K562 (cell line): ENCODE data around the gene TRIM2. TPM values are rescaled to one million over a fixed set of nuclear protein-coding genes. Genes with fewer than 3 reads are reported as not detected.

Experiments
- ATAC-seq: fragments of 200-7000 bp; cut with Tn5 transposase; 3 replicates; pipeline ENCODE4 v1.9.1; 2020; ENCODE audit warnings: moderate library complexity
- BruUV-seq: library from RNA; stranded (reverse); fragments of 400-500 nt; replicated peaks from 2 replicates; lab custom pipeline; 2021; lab: Mats Ljungman, UMichigan
- CTCF ChIA-PET: fragments of 300-600 bp; formaldehyde crosslinking; extraction: SDS; loops from one replicate; lab custom pipeline; 2021; ENCODE audit warnings: low intra/inter-chr PET ratio; lab: Yijun Ruan, JAX
- POLR2A ChIA-PET: fragments of 300-600, 350-650 bp; sonication (Branson Sonifier 250); formaldehyde crosslinking; extraction: SDS; loops from one replicate; lab custom pipeline; 2021; ENCODE audit warnings: antibody characterized with exemption, inconsistent platforms; lab: Yijun Ruan, JAX
- DNase-seq, 4 experiments: peaks; one replicate each; pipeline versions ENCODE4 v3.0.0 to v3.0.0-alpha.2; 2011 to 2018; ENCODE audit warnings: low spot score in 3 of 4, mixed read lengths in 3 of 4; ENCODE audit errors: extremely low read depth in 1 of 4
- FAIRE-seq: peaks from 2 replicates; lab custom pipeline; 2011; peaks lifted over from hg19 to GRCh38; lab: Jason Lieb, UNC
- H2AFZ ChIP-seq: 2 replicates; pipeline ENCODE4 v1.6.0; 2011; ENCODE audit warnings: low read depth, low read length, control low read depth, inconsistent platforms
- H3K27ac ChIP-seq: fragments of 200-600 bp; 3 replicates; pipeline ENCODE4 v1.8.0; 2011; ENCODE audit warnings: low read depth, mild to moderate bottlenecking, control low read depth, inconsistent platforms, low read length, moderate library complexity, mixed read lengths; ENCODE audit errors: extremely low read depth
- H3K27me3 ChIP-seq, 2 experiments: fragments of 300-600 bp in 1 of 2; 2 replicates in 1 of 2; 3 replicates in 1 of 2; pipeline versions ENCODE4 v1.6.0 to v1.8.0; 2011; ENCODE audit warnings: inconsistent platforms in 2 of 2, low read length in 2 of 2, mild to moderate bottlenecking in 1 of 2, mixed read lengths in 1 of 2, moderate library complexity in 1 of 2; ENCODE audit not compliant: control insufficient read depth in 2 of 2, insufficient read depth in 2 of 2
- H3K36me3 ChIP-seq: fragments of 300-600 bp; 3 replicates; pipeline ENCODE4 v1.8.0; 2011; ENCODE audit warnings: mild to moderate bottlenecking, low read length, inconsistent platforms; ENCODE audit not compliant: control insufficient read depth, insufficient read depth
- H3K4me1 ChIP-seq, 2 experiments: fragments of 200-600 bp in 1 of 2; replicated peaks in 1 of 2; 2 replicates in 1 of 2; 3 replicates in 1 of 2; pipeline versions ENCODE4 v1.5.1 to v1.8.0; 2011; ENCODE audit warnings: inconsistent platforms in 2 of 2, low read length in 2 of 2, mild to moderate bottlenecking in 1 of 2, mixed read lengths in 1 of 2, moderate library complexity in 1 of 2; ENCODE audit not compliant: control insufficient read depth in 2 of 2, insufficient read depth in 2 of 2
- H3K4me2 ChIP-seq: 2 replicates; pipeline ENCODE4 v1.6.1; 2011; ENCODE audit warnings: low read length, control low read depth, inconsistent platforms, mixed read lengths; ENCODE audit not compliant: insufficient read depth
- H3K4me3 ChIP-seq: fragments of 200-600 bp; sonication (generic), shearing (Covaris generic); 2 replicates; pipeline ENCODE4 v1.5.1; 2016; ENCODE audit warnings: control low read depth, inconsistent platforms
- H3K79me2 ChIP-seq: fragments of 200-600 bp; 3 replicates; pipeline ENCODE4 v1.8.0; 2011; ENCODE audit warnings: low read length, inconsistent platforms; ENCODE audit not compliant: control insufficient read depth, insufficient read depth
- H3K9ac ChIP-seq, 2 experiments: 2 replicates each; pipeline versions ENCODE4 v1.6.0 to v1.6.1; 2011; ENCODE audit warnings: low read depth in 2 of 2, low read length in 2 of 2, control low read depth in 1 of 2, inconsistent platforms in 1 of 2, mild to moderate bottlenecking in 1 of 2, mixed read lengths in 1 of 2; ENCODE audit not compliant: insufficient read depth in 1 of 2
- H3K9me1 ChIP-seq: one replicate; pipeline ENCODE4 v1.6.0; 2011; ENCODE audit warnings: inconsistent platforms, mild to moderate bottlenecking, low read length, moderate library complexity; ENCODE audit not compliant: control insufficient read depth, insufficient read depth
- H3K9me3 ChIP-seq: replicated peaks from 2 replicates; pipeline ENCODE4 v1.5.1; 2011; ENCODE audit warnings: low read depth, low read length, inconsistent platforms; ENCODE audit not compliant: control insufficient read depth, insufficient read depth
- H4K20me1 ChIP-seq: replicated peaks from 2 replicates; pipeline ENCODE4 v1.6.1; 2011; ENCODE audit warnings: low read length, inconsistent platforms, mixed read lengths; ENCODE audit not compliant: control insufficient read depth, insufficient read depth
- SP1 ChIP-seq: sonication (generic); formaldehyde crosslinking; IDR thresholded peaks from 2 replicates; pipeline ENCODE4 v1.8.1; 2022; ENCODE audit warnings: mild to moderate bottlenecking, missing genetic modification reagents
- TBP ChIP-seq: optimal IDR thresholded peaks from 2 replicates; pipeline ENCODE3; 2011; ENCODE audit warnings: low read depth, low read length, improper control_type of control experiment
- ZC3H8 ChIP-seq: fragments of 450-650 bp; IDR thresholded peaks from 2 replicates; pipeline ENCODE4 v1.6.1; 2017
- ZNF592 ChIP-seq: fragments of 450-650 bp; IDR thresholded peaks from 2 replicates; pipeline ENCODE4 v1.6.1; 2017; ENCODE audit warnings: antibody characterized with exemption, mild to moderate bottlenecking
- in situ Hi-C: fragments of 300-500 bp; cut with MboI; formaldehyde crosslinking; loops from 4 replicates; pipeline ENCODE4 v1.15.0; 2018; ENCODE audit warnings: inconsistent platforms, mixed read lengths
- intact Hi-C: fragments of 100-400 bp; cut with micrococcal nuclease; formaldehyde crosslinking; loops from 2 replicates; pipeline ENCODE4 v1.14.2; 2022
- polyA plus RNA-seq, 8 experiments: library from polyadenylated mRNA; depleted of rRNA in 4 of 8; stranded (reverse) in 5 of 8; unstranded in 3 of 8; fragments of >200 nt; fragmentation: Nextera tagmentation in 2 of 8; fragmentation: Illumina TruSeq in 1 of 8; extraction: Ambion mirVana in 2 of 8; extraction: Trizol in 1 of 8; gene quantifications; 2 replicates each; pipeline versions ENCODE4 v1.2.1 to v1.2.3, GENCODE V29; 2011 to 2014; ENCODE audit warnings: inconsistent platforms in 1 of 8, missing spikeins in 1 of 8
- total RNA-seq, 7 experiments: library from RNA; depleted of rRNA in 6 of 7; stranded (reverse); fragments of >200 nt in 6 of 7; fragmentation: Illumina TruSeq in 2 of 7; extraction: Trizol in 2 of 7; gene quantifications; 2 replicates each; pipeline versions ENCODE4 v1.2.1 to v1.2.3, GENCODE V29; 2011 to 2021; ENCODE audit warnings: low replicate concordance in 1 of 7
- TF ChIP-seq, protein P1 (sequence below): fragments of 250-450 bp; sonication (Bioruptor Pico); IDR thresholded peaks from 2 replicates; pipeline ENCODE4 v1.8.0; 2022; ENCODE audit warnings: inconsistent platforms

TRIM2 gene
- total and polyA plus RNA-seq, 9 of the 15 experiments (the other 6 are each of a cell fraction or from before 2014, with no cell fraction given), result 0.01 to 0.41 (median 0.13) TPM; not detected in 1

GRCh38 chr4:153215921-153216320 lies 11.7 kb downstream of the TRIM2 start:
- POLR2A ChIA-PET, result interaction anchor here (1.0 kb wide), 1 partner anchor 55 kb away, joined by 3 read pairs; no protein-coding TSS in a partner anchor
- H3K79me2 ChIP-seq, result no peaks in the 10 kb centered on the region
- no peak for FAIRE-seq

More at GRCh38 chr4:153215921-153216320, 11.7 kb downstream of the TRIM2 start:
- TF ChIP-seq ZC3H8 (no peak), TBP (no peak), SP1 (CRISPR knock-in tag) (no peak), ZNF592 (no peak)
- TF ChIP-seq, protein P1, sequence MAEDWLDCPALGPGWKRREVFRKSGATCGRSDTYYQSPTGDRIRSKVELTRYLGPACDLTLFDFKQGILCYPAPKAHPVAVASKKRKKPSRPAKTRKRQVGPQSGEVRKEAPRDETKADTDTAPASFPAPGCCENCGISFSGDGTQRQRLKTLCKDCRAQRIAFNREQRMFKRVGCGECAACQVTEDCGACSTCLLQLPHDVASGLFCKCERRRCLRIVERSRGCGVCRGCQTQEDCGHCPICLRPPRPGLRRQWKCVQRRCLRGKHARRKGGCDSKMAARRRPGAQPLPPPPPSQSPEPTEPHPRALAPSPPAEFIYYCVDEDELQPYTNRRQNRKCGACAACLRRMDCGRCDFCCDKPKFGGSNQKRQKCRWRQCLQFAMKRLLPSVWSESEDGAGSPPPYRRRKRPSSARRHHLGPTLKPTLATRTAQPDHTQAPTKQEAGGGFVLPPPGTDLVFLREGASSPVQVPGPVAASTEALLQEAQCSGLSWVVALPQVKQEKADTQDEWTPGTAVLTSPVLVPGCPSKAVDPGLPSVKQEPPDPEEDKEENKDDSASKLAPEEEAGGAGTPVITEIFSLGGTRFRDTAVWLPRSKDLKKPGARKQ (CRISPR knock-in tag), result no peak
- no peaks in the 10 kb centered on the region for H3K9me3 ChIP-seq
- no peak overlapping the region for H3K4me3 ChIP-seq
- H3K36me3 ChIP-seq, result no peaks in the 10 kb centered on the region
- no TSS peak for BruUV-seq
- in situ Hi-C loops, result no loop called here
- H3K27ac ChIP-seq, result no peak overlapping the region
- CTCF ChIA-PET, result no interaction called here
- no peaks in the 10 kb centered on the region for H4K20me1 ChIP-seq
- H3K4me1 ChIP-seq, result no peaks in the 10 kb centered on the region
- H3K4me2 ChIP-seq, result no peak overlapping the region
- intact Hi-C loops, result no loop called here
- DNase-seq (no peak), ATAC-seq (no peak)
- H2AFZ ChIP-seq, result no peak overlapping the region
- no peaks in the 10 kb centered on the region for H3K9me1 ChIP-seq
- H3K9ac ChIP-seq, result no peak overlapping the region
- peaks cover 3 to 12% of the 10 kb centered on the region in 2 experiments; a peak in 3 of 5 replicates for H3K27me3 ChIP-seq
